Gastrocnemius medialis (tissue), 4 donors: Measurements from ENCODE around the gene SDS. TPM values are rescaled to one million over a fixed set of nuclear protein-coding genes. Genes with fewer than 3 reads are reported as not detected.

ENCODE experiments used
- ATAC-seq, 2 donors: fragments of 150-250 bp; one replicate each; pipeline ENCODE4 v1.9.1; 2016
- DNase-seq, 2 donors: peaks; one replicate each; pipeline ENCODE4 v3.0.0-alpha.2; 2019
- H3K27ac ChIP-seq, 4 donors: fragments of 200-600 bp; sonication (generic); 1 replicate in 1 of 4; 2 replicates in 3 of 4; pipeline ENCODE4 v1.5.1; 2016 to 2018; ENCODE audit warnings: mild to moderate bottlenecking in 2 of 4, moderate library complexity in 1 of 4
- H3K27me3 ChIP-seq, 3 donors: fragments of 200-600 bp; sonication (generic) in 2 of 3; 1 replicate in 1 of 3; 2 replicates in 2 of 3; pipeline versions ENCODE4 v1.5.1 to v1.6.0; 2016 to 2019; ENCODE audit warnings: mild to moderate bottlenecking in 1 of 3, moderate library complexity in 1 of 3
- H3K36me3 ChIP-seq, 2 donors: fragments of 200-600 bp; sonication (generic) in 1 of 2; one replicate each; pipeline ENCODE4 v1.5.1; 2017 to 2018
- H3K4me1 ChIP-seq, 2 donors: fragments of 200-600 bp; sonication (generic) in 1 of 2; one replicate each; pipeline ENCODE4 v1.5.1; 2016 to 2017; ENCODE audit warnings: mild to moderate bottlenecking in 2 of 2
- H3K4me3 ChIP-seq, 4 donors: fragments of 200-600 bp; sonication (generic) in 3 of 4; 1 replicate in 1 of 4; 2 replicates in 3 of 4; pipeline ENCODE4 v1.5.1; 2016 to 2019; ENCODE audit warnings: mild to moderate bottlenecking in 2 of 4
- H3K9me3 ChIP-seq, 3 donors: fragments of 200-600 bp; sonication (generic) in 2 of 3; 1 replicate in 1 of 3; 2 replicates in 2 of 3; pipeline ENCODE4 v1.5.1; 2016 to 2019
- CTCF ChIP-seq, 5 experiments: fragments of 450-650 bp in 3 of 5; fragments of 200-600 bp in 2 of 5; sonication (generic) in 2 of 5; IDR thresholded peaks in 4 of 5; conservative IDR thresholded peaks in 1 of 5; 1 replicate in 4 of 5; 2 replicates in 1 of 5; pipeline ENCODE4 v1.5.1; 2016 to 2019; ENCODE audit warnings: antibody characterized with exemption in 5 of 5, mild to moderate bottlenecking in 3 of 5, moderate library complexity in 3 of 5
- POLR2A ChIP-seq, 2 donors: fragments of 450-650 bp; IDR thresholded peaks; one replicate each; pipeline ENCODE4 v1.6.1; 2017; ENCODE audit warnings: antibody characterized with exemption in 2 of 2, mild to moderate bottlenecking in 2 of 2, moderate library complexity in 2 of 2
- in situ Hi-C, 4 donors: fragments of 200-750 bp; cut with MboI; loops; one replicate each; pipeline versions ENCODE4 v1.15.0 to v1.8.0; 2017; ENCODE audit warnings: low sequenced_read_pairs in 4 of 4
- intact Hi-C: fragments of 100-400 bp; cut with DNase I; formaldehyde crosslinking; loops from one replicate; pipeline ENCODE4 v1.15.1; 2023; ENCODE audit warnings: low total_unique reads
- total RNA-seq, 4 donors: library from RNA; depleted of rRNA; stranded (reverse); fragments of >200 nt; gene quantifications; one replicate each; pipeline versions ENCODE4 v1.1.0 to v1.2.3, GENCODE V29; 2016

Gene SDS
- total RNA-seq, 4 donors from 2014 or later, result 0.34 to 2.4 (median 0.86) TPM

- Histone ChIP-seq H3K27me3 (peaks cover 7 to 16% (median 12%) of the 10 kb centered on the region in 3 donors), H3K27ac (no peak overlapping the region), H3K9me3 (no peaks in the 10 kb centered on the region), H3K36me3 (no peaks in the 10 kb centered on the region), H3K4me3 (no peak overlapping the region), H3K4me1 (no peaks in the 10 kb centered on the region)
- intact Hi-C loops, result no loop called here
- TF ChIP-seq POLR2A (IDR thresholded peaks at IDR 0.05) (no peak), CTCF (IDR thresholded peaks at IDR 0.05 in 4 of 5, conservative IDR thresholded peaks at IDR 0.05 in 1 of 5) (no peak)
- ATAC-seq, result no peak
- no peak for DNase-seq
- in situ Hi-C loops, result loop anchor here in 1 of 4 donors (25.0 kb wide), 1 partner anchor 137 kb away; no protein-coding TSS in a partner anchor
Observed at GRCh38 chr12:113448873-113449272, 45.2 kb upstream of the SDS start.

DNA sequence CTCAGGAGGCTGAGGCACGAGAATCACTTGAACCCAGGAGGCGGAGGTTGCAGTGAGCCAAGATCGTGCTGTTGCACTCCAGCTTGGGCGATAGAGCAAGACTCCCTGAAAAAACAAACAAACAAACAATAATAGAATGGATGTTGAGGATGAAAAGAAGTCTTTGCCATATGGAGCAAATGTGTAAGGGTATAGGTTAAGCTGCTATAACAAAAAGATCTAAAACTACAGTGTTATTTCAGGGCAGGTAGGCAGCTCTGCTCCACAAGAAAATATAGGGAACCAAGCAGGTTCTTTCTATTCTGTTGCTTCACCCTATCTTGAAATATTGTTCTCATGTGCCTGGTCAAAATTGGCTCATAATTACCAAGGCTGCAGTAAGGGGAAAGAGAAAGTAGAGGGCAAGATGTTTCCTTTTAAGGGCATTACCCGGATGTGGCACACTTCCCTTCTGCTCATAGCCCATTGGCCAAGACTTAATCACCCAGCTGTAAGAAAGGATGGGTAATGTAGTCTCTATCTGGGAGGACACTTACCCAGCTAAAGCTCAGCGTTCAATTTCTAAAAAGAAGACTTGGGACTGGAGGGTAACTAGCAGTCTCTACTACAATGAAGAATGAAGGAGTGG, 42.0 kb upstream of the SDS start:
- ATAC-seq (no peak), DNase-seq (no peak)
- intact Hi-C loops, result no loop called here
- Histone ChIP-seq H3K9me3 (no peaks in the 10 kb centered on the region), H3K4me3 (no peak overlapping the region), H3K27ac (no peak overlapping the region), H3K27me3 (peaks cover 7 to 16% (median 13%) of the 10 kb centered on the region in 3 donors), H3K4me1 (no peaks in the 10 kb centered on the region), H3K36me3 (no peaks in the 10 kb centered on the region)
- in situ Hi-C loops, result loop anchor here in 1 of 4 donors (25.0 kb wide), 1 partner anchor 133 kb away; no protein-coding TSS in a partner anchor
- no peak for TF ChIP-seq CTCF (IDR thresholded peaks at IDR 0.05 in 4 of 5, conservative IDR thresholded peaks at IDR 0.05 in 1 of 5)
- TF ChIP-seq POLR2A (IDR thresholded peaks at IDR 0.05), result no peak

GRCh38 chr12:113443030-113443539, 39.4 kb upstream of the SDS start:
- H3K4me1 ChIP-seq, result no peaks in the 10 kb centered on the region
- ATAC-seq, result no peak
- peaks cover 7 to 16% (median 13%) of the 10 kb centered on the region in 3 donors for H3K27me3 ChIP-seq
- no peak overlapping the region for H3K4me3 ChIP-seq
- H3K27ac ChIP-seq, result no peak overlapping the region
- no peak for TF ChIP-seq POLR2A (IDR thresholded peaks at IDR 0.05)
- TF ChIP-seq CTCF (IDR thresholded peaks at IDR 0.05 in 4 of 5, conservative IDR thresholded peaks at IDR 0.05 in 1 of 5), result no peak
- no peaks in the 10 kb centered on the region for H3K36me3 ChIP-seq
- intact Hi-C loops, result no loop called here
- in situ Hi-C loops, result loop anchor here in 1 of 4 donors (25.0 kb wide), 1 partner anchor 131 kb away; no protein-coding TSS in a partner anchor
- no peaks in the 10 kb centered on the region for H3K9me3 ChIP-seq
- DNase-seq, result no peak

DNA sequence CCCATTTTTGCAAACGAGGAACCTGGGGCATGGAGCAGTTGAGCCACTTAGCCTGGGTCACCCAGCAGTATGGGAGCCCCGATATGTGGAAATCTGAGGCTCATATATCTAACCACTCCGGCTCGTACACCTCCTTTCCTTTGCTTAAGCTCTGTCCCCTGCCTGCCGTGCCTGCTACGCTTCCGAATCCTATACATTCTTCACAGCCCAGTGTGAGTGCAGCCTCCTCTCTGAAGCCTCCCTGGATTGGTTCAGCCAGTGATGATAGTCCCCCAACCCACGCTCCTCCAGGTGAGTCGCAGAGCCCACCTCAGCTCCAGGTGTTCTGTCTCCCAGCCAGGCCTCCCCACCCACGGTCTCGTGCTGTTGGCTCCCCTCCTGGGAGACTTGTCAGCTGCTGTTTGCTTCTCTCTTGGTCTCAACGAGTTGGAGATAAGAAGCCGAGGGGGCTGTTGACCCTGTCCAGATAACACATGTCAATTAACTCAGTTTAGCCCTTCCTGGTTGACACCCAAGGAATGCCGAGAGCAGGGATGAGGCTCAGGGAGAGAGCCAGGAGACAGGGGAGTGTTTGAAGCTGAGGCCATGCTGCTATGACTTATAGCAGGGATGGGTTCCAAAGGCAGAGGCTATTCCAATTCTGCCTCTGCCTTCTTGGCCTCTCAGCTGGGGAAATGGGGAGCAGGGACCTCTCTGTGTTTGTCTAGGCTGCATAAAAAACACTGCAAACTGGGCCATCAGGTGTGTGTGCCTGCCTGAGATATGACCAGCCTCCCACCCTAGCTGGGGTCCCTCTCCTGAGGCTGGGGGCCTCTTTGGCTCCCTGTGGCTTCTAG, 37.5 kb upstream of the SDS start:
- H3K4me3 ChIP-seq, result no peak overlapping the region
- TF ChIP-seq POLR2A (IDR thresholded peaks at IDR 0.05), result no peak
- no peak for TF ChIP-seq CTCF (IDR thresholded peaks at IDR 0.05 in 4 of 5, conservative IDR thresholded peaks at IDR 0.05 in 1 of 5)
- H3K9me3 ChIP-seq, result no peaks in the 10 kb centered on the region
- peaks cover 0 to 10% (median 9%) of the 10 kb centered on the region in 3 donors for H3K27me3 ChIP-seq
- no peak for DNase-seq
- no peak overlapping the region for H3K27ac ChIP-seq
- H3K36me3 ChIP-seq, result no peaks in the 10 kb centered on the region
- H3K4me1 ChIP-seq, result no peaks in the 10 kb centered on the region
- intact Hi-C loops (no loop called here), in situ Hi-C loops (loop anchor here in 1 of 4 donors (25.0 kb wide), 1 partner anchor 129 kb away; no protein-coding TSS in a partner anchor)
- ATAC-seq, result no peak
